Retina (tissue), 1 donor: Measurements from ENCODE around the gene TACO1.

Experiments used
- DNase-seq: peaks from one replicate; pipeline ENCODE4 v3.0.0-alpha.2; 2016

The TACO1 gene

DNA sequence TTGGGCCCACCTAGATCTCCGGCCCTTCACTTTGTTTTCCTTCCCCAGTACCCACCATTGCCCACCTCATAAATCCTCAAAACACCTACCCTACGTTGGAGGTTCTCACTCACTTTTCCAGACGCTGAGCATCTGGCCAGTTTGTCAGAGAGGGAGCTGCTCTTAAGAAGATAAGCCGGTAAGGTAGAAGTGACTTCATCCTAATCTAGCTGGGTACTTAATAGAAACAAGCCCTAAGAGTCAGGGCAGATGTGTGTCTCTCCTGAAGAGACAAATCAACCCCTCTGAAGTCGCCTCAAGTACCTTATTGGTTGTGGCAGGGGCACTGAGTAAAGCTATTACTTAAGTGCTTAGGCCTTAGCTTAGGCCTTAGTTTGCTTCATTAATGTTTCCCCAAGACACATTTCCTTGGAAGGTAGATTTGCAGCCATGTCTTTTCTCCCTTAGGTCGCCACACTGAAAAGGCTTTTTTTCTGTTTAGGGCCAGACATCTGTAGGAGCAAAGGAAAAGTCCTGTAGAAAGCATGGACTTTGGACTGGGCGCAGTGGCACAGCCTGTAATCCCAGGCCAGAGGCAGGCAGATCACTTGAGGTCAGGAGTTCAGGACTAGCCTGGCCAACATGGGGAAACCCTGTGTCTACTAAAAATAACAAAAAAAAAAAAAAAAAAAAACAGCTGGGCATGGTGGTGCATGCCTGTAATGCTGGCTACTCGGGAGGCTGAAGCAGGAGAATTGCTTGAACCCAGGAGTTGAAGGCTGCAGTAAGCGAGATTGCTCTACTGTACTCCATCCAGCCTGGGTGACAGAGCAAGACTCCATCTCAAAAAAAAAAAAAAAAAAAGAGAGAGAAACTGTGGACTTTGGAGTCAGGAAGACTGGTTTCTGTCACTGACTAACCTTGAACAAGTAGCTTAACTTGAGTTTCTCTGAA is 1.0 kb downstream of the TACO1 start:
- no peak for DNase-seq

DNA sequence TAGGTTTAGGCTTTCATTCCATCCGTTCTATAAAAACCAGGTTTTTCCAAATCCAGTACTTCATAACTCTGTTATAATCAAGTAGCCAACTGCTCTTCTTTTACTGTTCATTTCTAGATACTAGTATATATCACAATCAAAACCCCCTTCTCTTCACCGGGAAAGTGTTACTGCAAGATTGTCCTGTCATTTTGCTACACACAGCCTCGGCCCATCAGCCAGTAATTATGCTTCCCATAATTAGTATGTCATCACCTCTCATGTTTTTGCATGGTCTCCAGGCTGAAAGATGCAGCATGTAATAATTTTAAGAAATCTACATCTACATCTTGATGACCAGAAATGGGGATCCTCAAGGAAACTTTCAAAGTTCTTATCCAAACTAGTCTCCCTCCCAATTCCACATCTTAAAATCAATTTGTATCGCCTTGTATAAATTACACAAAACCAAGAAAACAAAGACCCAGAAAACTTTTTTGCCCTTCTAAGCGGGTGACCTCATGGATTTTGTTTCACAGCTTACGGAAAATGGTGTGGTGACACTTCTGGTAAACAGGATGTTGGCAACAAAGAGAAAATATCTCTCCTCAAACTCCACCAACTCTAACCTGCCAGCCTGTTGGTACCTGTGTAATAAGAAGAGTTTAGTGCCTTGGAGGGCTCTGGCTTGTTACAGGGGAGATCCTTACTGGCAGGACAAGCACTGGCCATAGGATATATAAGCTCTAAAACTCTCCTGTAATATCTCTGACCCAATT is 9.3 kb downstream of the TACO1 start:
- DNase-seq = no peak

DNA sequence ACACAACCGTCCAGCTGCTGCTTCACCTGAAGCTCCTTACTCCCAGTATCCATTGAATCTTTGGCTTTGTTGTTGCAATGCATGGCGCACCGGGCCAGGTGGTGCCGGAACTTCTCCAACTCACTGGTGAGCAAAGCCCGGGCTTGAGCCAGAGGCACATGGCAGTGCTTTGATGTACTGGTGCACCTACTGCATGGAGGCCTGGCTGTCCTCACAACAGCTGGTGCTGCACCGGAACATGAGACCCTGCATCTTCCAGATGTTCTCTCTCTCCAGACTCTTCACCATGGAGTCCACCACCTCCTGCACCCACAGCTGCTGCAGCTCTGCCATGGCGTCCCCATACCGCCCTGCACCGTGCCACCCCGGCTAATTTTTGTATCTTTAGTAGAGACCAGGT is 10.2 kb downstream of the TACO1 start:
- DNase-seq = no peak

DNA sequence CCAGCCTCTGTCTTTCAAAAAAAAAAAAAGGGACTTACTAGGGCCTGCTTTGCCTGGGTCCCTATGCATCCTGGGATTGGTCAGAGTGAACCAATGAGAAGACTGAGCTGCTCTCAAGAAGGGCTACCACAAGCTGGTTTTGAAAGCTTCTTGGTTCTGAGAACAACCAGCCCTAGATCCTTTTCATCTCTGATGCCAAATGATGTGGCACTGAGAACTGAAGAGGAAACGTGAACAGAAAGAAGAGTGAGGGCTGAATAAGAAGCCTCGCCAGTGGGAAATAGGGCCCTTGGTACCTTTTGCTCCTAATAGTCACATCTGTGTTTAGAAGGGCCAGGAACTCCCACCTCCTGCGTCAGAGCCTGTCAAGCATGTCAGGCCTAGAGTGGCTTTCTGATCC is 10.7 kb downstream of the TACO1 start:
- no peak for DNase-seq

DNA sequence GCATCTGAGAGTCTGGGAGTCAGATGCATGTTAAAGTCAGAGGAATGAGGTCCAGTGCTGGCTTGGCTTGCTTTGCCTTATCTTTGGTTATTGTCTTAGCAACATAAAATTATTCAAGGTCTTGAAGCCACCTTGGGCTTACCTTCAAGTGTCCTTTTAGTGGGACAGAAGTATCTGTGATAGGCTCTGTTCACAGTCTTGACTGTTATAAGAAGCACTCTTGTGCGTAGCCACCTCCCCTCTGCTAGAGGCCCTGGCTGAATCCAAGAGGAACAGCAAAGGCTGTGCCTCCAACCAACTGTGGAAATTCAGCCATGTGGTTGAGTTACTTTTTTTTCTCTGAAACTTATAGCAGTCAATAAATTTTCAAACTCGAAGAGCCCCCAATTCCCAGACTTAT is 13.0 kb downstream of the TACO1 start:
- no peak for DNase-seq

DNA sequence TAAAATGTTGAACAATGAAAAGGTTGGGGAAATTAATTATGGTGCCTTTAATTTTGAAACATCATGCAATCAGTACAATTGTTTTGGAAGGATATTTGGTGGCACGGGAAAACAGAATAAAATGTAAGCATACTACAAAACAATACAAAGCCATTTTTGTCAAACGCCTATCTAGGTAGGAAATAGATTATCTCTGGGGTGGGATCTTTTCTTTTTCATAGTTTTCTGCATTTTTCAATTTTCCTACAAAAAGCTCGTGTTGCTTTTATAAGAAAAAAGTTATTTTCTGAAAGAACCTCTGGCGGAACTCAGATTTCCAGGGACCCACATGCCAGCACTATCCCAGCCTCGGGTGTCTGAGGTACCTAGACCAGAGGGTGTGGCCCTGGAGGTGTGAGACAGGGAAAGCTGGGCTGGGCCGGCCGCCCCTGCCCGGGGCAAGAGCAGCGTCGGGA is 20.6 kb downstream of the TACO1 start:
- no peak for DNase-seq

DNA sequence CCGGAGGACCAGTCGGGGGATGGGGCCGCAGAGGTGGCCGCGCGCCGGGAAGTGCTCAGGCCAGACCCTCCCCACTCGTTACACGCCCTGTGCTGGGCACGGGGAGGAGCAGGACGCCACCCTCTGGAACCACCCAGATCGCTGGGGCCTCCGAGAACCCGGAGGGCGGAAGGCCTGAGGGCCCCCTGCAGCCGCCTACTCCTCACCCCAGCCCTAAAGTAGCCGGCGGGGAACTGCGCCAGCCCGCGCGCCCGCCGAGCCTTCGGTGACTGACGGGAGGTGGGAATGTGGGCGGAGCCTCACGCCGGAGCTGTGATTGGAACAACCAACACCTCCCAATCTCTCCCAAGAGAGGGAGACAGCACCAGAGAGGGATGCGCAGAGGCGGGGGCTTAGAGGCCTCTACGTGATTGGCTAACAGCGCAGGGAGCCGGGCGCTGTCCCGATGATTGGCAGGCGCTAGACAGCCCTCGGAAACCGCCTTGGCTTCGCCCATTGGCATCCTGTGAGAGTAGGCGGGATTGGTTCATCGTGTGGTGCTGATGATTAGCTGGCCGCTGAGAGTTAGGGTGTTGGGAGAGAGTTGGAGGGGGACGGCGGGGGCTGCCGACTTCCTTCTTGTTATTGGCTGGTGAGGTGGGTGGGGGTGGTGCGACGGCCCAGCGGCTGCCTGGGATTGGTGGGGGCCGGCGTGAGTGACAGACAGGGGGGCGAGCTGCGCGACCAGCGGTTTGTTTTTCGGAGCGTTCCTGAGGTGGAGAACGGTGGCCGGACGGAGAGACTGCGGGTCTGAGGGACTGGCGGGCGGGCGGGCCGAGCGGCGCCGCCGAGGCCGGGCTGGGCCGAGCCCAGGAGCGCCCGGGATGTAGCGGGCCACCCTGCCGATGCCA is 21.2 kb downstream of the TACO1 start, which contains the start of gene MAP3K3:
MAP3K3 (plus strand) TSS at position 734 of the 890 bp plus-strand sequence. CDS start 343 bp downstream, outside the sequence.
- DNase-seq = peak; percentile 98

DNA sequence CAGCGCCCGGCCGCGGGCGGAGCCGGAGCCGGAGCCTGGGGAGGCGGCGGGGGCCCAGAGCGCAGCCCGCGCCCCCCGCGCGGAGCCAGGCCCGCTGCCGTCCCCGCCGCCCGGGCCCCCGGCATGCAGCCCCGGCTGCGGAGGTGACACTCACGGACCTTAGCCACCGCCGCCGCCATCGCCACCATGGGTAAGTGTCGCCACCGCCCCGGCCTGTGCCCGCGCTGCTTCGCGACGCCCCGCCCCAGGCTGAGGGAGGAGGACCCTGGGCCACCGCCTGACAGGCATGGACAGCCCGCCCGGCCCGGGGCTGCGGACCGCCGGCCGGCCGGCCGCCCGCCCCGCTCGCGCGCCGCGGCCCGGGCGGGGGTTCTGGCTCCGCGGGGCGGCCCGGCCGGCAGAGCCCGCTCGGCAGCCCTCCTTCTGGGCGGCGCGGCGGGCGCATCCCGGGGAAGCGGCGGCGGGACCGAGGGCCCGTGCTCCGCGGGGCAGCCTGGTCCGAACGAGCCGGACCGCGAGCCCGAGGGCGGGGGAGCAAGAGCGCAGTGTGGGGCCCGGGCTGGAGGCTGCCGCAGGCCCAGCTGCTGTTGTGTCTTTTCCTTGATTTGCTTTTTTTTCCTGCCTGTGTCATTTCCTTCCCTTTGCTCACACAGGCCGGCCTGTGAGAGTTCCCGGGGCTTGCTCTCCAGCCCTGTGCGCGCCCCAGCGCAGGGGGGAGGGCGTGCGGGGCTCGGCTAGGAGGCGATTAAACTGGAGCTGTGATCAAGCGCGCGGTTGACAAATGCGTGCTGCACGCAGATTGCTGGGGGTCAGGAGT is 22.1 kb downstream of the TACO1 start:
- DNase-seq = peak; percentile 76

DNA sequence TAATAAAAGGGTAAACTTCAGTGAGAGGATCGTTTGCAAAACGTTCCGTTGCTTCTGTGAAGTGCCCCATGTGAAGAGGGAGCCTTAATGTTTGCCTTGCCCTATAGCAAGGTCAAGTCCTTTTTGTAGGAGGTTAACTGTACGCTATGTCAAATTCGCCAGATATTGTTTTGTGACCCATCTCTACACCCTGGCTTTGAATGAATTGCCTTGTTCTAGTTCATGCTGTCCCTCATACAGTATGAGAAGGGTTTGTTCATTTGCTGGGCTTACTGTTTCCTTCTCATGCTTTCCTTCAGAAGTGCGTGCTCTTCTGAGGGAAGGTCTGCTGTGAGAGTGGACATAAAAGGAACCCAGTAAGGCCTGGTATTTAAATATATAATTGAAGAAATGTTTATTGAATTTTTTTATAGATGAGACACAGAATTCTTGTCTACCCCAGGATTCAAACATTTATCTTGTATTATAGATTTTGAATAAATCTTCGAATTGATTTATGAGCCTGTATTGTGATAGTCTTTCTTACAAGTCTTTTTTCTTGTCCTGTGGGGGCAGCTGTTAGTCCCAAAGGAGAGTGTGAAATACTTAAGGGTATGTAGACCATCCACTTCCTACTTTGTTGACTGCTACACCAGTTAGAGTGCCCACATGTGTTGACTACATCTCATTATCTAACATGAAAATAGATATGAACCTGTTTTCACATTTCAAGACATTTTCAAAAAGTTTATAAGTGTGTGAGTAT is 23.3 kb downstream of the TACO1 start:
- DNase-seq = no peak

DNA sequence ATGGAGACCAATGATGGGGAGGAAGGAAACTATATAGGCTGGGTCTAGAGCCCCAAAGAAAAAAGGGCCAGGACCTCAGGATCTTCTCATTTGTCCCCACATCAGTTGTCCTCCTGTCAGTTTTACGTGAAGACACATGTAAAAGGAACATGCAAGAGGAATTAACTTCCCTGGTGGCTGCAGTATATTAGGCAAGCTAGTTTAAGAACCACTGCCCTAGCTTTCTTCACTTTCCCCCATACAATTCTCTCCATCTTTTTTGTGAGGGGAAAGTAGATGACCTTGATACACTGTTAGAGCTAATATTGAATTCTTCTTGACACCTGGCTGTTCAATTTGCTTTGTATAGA is 23.8 kb downstream of the TACO1 start:
- DNase-seq = no peak

DNA sequence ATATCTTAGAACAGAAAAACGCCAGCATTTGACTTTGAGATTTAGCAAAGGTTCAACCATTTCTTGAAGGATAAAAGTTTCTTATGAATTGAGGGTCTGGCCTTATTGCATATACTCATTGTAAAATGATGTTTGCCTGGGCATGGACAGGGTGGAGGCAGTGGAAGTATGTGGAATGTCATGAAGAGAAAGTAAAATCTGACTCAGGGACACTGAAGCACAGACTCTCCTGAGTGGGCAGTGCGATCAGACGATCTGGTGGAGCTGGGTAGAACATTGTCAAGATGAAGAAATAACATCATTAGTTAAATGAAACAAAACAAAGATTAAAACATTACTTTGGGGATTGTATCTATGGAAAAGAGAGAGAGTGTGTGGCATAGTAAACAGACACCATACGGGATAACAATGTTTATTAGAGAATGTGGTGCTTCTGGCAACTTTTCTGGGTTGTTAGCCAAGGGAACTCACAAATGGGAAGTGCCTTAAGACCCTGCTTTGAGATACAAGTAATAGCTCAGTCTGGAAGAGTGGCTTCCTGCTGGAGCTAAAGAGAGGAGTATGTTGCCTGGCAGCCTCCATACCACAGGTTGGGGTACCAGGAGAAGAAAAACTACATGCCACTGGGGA is 26.0 kb downstream of the TACO1 start:
- no peak for DNase-seq

DNA sequence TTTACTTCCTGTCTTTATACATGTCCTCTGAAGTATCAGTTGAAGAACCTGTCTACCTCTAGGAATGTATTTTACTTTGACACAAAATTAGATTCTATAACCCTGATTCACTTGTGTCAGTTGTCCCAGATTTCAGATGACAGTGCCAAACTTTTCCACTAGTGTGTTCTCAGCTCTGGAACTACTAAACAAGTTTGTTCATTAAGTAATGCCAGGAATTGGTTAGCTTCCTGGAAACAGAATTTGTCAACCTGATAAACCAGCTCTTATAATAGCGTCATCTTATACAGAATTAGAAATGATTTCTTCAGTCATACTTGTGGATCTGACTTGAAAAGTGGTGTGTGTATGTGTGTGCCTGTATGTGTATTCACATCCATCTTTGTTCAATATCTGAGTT is 28.9 kb downstream of the TACO1 start:
- no peak for DNase-seq

DNA sequence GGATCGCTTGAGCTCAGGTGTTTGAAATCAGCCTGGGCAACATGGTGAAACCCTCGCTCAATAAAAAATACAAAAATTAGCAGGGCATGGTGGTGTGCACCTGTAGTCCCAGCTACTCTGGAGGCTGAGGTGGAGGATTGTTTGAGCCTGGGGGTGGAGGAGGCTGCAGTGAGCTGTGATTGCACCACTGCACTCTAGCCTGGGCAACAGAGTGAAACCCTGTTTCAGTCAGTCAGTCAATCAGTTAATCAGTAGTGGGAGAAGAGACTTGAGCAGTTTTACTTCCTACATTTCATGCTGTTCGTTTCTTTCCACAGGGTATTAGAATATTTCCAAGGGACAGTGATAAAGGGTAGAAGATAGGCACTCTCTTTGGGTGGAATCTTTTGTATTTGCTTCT is 30.4 kb downstream of the TACO1 start:
- DNase-seq = no peak

DNA sequence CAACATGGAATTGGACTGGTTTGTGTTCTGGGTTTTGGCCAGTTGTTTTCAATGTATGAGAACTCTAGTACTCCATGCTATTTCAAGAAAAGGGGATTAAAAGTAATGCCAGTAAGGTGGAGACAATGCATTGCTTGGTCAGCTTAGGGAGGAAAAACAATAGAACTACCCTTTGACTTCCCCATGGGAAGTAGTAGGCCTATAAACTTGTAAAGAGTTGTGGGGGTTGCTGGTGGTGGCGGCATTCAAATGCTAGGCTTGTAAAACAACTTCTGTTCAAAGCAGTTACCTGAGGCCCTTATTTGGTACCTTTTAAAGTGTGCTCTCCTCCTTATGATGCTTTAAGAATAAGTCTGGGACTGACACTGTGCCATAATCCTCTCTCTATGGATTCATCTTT is 30.9 kb downstream of the TACO1 start:
- DNase-seq = no peak

DNA sequence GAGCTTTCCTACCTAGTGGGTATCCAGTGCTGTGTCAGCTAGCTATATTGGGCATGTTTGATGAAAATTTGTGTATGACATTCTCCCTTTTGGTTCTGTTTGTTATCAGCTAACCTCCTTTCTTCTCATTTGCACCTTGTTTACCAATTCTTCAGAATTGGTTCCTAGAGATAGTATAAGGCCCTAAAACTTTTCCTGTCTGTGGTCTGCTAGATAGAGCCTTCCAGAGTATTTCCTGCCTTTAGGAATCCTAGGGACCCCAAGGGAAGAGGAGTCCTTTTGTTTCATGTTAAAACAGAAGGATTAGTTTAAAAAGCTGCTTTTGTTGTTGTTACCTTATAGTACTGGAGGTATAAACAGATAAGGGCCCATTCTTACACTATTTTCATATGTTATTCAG is 33.0 kb downstream of the TACO1 start:
- no peak for DNase-seq

DNA sequence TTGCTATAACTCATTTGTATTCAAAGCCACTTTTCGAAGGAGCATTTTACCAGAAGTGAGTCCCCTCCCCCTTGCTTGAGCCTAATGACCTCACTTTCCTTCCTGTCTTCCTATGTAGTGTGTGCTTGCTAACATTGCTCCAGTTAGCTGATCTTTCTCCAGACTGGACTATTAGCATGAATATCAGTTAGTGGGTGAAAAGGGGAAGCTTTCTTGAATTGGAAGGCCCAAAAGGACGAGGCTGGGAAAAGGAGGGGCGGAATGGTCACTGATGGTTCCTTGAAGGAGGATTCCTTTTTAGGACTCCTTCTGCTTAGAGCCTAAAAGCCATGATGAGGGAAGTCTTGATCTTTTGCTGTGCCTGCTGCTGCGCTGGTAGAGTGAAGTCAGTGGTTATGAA is 33.5 kb downstream of the TACO1 start:
- no peak for DNase-seq

DNA sequence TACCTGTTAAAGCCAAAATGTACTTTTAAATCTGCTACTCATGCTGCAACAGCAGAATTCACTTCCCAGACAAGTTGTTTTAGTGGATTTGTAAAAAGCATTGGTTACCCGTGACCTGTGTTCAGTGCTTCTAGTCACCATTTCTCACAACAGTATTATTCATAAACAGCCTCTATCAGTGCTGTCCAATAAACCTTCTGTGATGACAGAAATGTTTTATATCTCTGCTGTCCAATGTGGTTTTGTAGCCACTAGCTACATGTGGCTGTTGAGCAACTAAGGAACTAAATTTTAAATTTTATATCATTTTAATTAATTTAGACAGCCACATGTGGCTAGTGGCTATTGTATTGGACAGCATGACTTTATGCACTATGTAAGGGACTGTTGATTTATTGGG is 34.1 kb downstream of the TACO1 start:
- DNase-seq = no peak

DNA sequence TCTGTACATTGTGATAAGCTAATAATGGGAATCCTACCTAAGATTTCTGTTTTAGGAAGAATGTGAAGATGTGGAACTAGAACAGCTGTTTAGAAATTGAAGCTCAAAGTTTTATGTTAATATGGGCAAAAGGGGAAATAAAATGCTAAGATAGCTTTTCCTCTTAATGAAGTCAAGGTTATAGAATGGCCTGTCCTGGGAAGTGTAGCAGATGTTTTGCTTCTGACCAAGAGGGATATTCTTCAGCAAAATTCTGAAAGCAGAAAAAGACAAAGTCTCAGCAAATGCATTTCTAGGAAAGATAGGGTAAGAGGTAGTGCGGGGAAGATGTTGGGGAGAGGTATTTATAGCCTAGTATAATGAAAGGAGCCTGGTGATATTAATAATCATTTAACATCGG is 34.6 kb downstream of the TACO1 start:
- DNase-seq = no peak

DNA sequence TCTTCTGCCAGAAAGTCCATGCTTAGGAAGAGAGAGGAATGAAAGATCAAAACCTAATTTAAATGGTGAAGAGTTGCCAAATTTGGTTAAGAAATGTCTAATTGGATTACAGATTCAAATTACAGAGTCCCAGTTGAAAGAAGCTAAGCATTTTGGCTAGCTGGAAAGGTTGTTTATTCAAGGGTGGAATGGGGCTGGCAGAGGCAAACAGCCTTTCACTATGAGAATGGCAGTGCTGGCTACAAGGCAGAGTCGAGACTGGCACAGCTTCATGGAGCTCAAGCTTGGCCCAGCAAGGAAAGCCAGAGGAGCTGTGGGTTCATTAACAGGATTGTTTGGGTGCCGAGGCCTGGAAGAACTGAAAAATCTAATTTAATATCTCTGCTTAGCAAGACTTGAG is 35.1 kb downstream of the TACO1 start:
- DNase-seq = no peak

DNA sequence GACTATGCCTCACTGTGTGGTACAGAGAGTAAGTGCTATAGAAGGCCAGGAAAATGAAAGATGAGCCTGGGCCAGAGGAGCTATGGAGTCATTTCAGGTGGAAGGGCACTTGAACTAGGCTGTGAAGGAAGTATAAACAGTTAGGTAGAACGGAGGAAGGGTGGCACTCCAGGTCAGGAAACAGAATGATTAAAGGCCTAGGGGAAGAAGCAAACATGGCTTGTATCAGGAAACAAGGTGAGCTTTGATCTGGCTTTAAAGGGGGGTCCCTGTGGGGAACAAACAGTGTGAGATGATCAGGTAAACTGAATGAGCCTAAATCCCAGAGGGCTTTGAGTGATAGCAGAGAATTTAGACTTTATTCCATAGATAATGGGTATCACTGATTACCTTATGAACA is 38.4 kb downstream of the TACO1 start:
- no peak for DNase-seq

DNA sequence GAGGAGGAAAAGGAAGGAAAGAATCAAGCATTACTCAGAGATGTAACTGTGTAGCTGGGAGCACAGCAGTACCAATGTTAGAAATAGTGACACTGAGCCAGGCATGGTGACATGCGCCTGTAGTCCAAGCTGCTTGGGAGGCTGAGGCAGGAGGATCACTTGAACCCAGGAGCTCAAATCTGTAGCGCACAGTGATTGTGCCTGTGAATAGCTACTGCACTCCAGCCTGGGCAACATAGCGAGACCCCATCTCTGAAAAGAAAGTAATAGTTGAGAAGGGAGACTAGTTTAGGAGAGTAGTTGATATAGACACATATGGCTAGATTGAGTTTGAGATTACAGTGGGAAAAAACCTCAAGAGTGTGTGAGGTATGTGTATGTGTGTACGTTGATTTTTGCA is 39.3 kb downstream of the TACO1 start:
- no peak for DNase-seq
